HG02973 (cell line): ENCODE measurements around the gene HEG1.
A peak's percentile ranks its signal among the peaks of the same experiment; 100 is the strongest.

Experiments used
- ATAC-seq: cut with Tn5 transposase; IDR thresholded peaks from one replicate; pipeline ENCODE4 v1.9.1; 2021; ENCODE audit warnings: moderate library complexity; ENCODE audit not compliant: unreplicated experiment

HEG1 gene

DNA sequence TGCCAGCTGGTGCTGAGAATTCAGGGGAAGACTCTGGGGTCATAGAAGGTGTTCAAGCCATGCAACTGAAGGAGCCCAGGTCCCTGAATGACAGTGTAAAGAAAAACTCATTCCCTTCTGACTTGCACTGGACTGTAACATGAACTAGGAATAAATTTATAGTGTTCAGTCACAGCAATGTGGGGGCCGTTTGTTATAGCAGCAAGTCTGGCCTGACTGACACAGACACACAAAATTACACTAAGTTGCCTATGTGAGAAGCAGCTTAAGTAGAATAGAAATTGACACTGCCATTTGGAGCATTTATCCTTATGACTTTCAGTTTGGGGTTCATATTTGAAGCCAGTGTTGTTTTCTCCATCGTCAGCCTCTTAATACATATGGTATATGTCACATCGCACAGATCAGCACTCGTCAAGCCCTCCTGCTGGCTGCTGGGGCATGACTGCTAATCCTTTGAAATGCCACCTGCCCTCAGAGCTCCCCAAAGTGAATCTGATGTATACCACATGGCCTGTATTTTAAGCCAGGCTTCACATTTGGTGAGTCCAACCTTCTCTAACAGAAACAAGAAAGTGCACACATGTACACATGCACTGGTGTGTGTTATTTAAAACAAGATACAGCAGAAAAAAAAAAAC, 17.1 kb upstream of the HEG1 start:
- no peak for ATAC-seq

DNA sequence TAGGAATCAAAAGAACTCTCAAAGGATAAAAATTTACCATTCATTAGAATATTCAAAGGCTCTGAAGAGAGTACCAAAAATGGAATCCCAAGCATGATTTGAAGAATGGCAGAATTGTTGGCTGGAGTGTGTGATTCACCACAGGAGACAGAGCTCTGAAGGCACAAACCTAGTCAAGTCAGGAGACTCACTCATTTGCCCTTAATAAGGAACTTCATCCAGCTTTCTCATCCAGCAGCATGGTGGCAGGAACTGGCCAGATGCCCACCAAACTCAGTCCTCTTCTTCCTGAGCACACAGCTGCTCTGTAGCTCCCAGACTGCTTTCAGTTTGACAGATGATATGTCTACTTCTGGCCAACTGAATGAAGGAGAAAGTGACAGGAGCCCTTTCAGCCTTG, 16.5 kb upstream of the HEG1 start:
- no peak for ATAC-seq

DNA sequence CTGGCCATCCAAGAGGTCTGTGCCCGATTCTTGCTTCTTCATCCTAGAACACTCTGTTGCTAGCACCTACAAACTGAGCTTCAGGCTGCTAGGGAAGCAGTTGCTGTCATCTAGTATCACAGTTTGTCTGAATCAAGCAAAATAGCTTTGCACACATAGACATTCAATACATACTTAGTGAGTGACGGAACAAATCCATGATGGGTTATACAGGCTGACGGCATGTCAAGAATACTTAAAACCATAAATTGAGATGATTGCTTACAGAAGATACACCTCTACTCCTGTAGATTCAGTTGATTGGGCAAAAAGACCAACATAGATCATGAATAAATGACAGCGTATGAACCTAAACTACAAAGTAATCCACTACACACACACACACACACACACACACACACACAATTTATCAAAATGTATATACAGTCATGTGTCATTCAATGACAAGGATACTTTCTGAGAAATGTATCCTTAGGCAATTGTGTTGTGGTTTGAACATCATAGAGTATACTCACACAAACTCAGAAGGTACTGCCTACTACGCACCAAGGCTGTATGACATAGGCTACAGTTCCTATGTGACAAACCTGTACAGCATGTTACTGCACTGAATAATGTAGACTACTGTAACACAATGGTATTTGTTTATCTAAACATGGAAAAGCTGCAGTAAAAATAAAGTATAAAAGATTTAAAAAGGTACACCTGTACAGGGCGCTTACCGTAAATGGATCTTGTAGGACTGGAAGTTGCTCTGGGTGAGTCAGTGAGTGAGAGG, 14.4 kb upstream of the HEG1 start:
- no peak for ATAC-seq

DNA sequence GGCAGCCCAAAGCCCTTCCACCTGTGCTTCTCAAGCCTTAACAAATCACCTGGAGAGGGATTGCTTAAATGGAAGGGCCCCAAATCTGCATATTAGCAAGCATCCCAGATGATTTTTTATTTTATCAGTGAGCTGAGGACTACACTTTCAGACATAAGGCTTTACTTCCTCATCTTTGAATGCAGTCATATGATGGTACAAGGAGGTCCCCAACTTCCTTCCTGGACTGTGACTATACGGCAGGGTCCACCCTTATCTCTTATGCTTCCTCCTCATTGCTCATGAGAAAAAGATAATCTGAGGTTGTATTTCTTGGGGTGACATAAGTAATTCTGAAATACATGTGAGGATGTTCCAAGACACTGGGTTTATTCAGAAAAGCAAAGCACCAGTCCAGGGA, 13.7 kb upstream of the HEG1 start:
- ATAC-seq = no peak

DNA sequence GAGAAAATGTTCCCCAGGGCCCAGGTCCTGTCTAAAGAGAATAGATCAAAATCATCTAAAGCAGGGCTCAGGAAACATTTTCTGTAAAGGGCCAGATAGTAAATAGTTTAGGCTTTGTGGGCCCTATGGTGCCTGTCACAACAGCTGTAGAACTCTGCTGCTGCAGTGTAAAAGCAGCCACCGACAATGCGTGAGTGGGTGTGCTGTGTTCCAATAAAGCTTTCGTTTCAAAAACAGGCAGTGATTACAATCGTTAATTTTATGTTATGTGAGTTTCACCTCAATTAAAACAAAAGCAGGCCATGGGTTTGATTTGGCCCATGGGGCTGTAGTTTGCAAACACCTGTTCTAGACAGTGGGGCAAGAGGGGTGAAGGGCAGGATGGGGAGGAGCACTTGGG, 12.5 kb upstream of the HEG1 start:
- no peak for ATAC-seq

DNA sequence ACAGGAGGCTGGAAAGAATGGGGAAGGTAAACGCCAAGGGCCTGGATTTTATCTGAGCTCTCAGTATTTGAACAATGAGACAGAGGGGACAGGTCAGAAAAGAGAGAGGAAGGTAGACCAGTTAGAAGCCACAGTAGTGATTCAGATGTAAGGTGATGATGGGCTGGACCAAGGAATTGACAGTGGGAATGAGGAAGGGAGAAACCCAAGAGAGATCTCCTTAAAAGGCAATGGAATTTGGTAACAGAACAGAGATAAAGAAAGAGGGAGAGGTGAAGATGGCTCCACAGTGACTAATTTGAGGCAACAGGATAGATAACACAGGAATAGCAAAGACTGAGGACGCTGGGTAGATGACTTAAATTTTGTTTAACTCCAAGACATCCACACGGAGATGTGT, 11.4 kb upstream of the HEG1 start:
- ATAC-seq = no peak

DNA sequence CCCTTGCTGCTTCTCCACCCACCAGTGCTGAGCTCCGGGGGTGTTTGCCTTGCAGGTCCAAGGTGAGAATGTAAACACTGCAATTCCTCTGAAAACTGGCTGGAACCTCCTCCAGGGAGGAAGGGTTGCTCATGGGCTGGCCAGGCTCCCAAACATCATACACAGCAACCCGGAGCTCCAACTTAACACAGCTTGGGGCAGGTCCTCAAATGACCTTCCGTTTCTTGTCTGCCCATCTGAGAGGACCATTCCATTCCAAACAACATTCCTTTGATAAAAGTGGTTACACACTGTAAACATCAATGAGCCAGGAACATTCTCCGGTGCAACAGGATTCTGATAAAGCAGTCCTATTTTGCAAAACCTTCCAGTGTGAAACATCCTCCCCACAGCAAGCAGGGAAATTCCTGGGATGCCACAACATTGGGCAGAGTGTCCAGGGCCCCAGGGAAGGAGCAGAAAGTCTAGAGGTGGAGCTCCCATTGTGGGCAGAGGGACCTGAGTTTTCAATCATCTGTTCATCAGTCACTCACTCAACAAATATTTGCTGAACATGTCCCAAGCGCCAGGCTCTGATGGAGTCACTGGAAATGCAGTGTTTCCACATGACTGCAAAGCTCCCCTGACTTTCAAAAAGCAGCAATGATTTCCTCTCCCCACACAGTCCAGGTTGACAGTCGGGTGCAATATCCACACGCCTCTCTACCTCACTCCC, 7.3 kb upstream of the HEG1 start:
- no peak for ATAC-seq

DNA sequence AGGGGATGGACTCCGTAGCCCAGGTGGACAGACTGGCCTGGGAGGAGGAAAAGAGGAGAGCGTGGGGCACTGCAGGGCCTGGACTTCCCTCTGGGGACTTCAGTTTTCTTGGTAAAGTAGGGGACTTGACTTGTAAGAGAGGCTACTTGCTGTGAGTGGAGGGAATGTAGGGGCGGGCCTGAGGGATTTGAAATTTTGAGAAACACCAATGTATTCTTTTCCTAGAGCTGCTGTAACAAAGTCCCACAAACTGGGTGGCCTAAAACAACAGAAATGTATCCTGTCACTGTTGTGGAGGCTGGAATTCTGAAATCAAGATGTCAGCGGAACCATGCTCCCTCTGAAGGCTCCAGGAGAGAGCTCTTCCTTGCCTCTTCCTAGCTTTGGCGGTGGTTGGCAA, 5.8 kb upstream of the HEG1 start:
- ATAC-seq = no peak

DNA sequence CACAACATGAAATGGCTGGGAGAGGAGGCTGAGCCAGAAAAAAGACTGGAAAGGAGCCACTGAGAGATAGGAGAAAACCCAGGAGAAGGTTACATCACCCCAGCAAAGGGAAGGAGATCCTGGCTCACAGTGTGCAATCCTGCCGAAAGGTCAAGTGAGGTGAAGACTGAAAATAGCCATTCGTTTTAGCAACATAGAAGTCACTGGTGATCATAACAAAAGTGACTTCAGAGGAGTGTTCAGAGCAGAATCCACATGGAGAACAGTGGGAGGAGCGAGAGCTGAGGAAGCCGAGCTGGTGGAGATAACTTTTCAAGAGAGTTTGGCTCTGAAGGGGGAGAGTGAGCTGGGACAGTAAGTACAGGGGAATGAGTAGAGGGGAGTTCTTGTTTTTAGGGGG, 5.4 kb upstream of the HEG1 start:
- ATAC-seq = no peak

DNA sequence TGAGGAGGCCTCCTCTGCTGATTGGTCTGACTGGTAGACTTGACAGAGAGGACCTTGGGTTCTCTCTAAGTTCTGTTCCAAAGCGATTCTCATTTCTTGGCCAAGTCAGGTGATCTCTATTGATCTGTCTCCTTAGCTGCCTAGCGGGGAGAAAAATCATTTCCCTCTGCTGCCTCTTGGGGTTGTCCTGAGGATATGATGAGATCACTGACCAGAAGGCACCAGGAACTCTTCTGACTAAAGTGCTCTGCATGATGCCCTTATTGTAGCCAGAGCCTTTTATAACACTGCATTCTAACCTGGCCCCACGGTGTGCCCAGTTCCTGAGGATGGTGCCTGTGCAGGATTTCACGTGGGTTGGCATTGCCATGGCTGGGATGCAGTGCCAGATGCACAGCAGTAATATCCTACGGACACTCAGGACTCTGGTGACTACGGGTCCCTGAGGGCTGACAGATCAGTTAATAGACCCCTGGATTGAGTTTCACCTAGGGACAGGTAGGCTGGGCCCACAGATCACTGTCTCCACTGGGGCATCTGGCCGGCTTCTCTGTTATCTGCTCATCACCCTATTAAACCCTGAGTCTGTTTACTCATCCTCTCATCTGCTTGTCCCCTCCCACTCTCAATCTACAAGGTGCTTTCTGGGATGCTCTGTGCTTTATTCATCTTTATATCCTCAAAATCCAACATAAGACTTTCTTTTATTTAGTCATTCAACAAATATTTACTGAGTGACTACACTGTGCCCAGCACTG, 3.9 kb upstream of the HEG1 start:
- no peak for ATAC-seq

DNA sequence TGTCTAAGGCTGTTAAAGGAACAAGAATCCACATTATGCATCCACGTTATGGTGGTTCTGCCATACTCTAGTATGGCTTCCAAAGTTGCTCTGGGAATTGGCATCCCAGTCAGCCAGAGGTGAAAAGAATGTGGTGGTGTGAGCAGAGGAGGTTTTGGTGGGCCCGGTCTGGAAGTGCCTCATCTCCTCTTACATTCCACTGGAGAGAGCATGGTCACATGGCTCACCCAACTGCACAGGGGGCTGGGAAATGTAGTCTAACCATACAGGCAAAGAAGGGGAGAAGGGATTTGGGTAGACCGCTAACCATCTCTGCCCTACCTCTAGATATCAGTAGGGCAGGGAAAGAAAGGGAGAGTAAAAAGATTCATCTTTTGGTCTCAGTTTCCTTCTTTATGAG, 3.2 kb upstream of the HEG1 start:
- ATAC-seq = no peak

DNA sequence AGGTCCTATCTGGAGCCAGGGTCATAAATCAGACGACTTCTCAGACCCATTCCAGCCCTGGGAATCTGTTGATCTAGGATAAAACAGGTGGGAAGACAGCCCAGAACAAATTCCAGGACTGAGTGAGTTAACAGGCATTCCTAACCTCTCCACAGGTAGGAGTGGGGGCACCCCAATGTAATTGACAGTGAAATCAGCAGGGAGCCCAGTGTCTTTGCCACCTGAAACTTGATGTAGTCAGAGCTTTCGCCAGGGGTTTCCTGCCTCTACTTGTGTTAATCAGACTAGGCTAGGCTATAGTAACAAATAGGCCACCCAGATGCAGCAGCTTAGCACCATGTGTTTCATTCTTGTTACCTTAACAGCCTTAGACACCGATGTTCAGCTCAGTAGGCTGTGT, 2.7 kb upstream of the HEG1 start:
- ATAC-seq = no peak

DNA sequence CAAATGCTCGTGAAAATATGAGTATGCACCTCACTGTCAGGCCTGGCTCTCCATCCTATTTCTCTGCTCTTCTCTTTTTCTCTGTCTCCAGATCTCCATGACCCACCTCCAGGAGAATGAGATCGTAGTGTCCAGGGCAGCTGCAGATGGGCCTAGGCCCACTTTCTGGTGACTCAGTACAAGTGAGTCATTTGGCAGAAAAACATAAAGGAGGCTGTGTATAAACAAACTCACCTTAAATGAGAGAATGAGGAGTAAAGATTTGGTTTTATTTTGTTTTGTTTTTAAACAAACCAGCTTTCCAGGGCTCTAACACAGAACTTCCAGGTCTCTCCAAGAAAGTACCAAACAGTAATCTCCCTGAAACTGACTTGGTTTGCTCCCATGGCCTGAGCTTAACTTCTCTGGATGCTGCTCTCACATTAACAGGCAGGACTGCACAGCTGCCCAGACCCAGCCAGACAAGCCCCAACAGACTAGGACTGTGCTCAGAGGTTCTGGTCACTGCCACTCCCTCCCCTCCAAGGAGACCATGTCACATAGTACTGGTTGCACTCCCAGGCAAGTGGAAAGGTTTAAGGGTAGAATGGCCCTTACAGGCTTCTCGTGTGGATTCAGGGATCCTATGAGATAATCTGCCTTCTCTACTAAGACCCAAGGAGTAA, 1.5 kb upstream of the HEG1 start:
- no peak for ATAC-seq

DNA sequence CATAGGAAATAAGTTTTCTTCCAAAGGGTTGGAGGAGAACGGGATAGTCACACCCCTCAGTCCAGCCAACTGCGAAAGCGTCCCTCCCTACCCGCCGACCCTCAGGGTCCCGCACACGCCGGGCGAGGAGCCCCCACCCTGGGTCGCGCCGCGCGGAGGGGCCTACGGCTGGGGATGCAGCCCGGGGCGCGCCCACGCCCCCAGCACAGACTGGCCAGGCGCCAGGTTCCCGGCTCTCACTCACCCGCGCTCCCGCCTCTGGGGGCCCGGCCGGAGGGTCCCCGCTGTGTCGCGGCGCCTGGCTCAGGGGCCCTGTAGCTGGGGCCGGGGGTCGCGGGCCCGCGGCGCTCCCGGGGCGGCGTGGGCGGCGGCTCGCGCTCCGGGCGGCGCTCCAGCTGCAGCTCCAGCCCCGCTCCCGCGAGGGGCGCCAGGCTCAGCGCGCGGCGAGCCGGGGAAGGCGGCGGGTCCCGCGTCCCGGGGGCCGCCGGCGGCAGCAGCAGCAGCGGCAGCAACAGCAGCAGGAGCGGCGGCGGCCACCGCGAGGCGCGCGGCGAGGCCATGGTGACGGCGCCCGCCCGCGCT, 375 bp downstream of the HEG1 start:
- peak; percentile 21 for ATAC-seq

DNA sequence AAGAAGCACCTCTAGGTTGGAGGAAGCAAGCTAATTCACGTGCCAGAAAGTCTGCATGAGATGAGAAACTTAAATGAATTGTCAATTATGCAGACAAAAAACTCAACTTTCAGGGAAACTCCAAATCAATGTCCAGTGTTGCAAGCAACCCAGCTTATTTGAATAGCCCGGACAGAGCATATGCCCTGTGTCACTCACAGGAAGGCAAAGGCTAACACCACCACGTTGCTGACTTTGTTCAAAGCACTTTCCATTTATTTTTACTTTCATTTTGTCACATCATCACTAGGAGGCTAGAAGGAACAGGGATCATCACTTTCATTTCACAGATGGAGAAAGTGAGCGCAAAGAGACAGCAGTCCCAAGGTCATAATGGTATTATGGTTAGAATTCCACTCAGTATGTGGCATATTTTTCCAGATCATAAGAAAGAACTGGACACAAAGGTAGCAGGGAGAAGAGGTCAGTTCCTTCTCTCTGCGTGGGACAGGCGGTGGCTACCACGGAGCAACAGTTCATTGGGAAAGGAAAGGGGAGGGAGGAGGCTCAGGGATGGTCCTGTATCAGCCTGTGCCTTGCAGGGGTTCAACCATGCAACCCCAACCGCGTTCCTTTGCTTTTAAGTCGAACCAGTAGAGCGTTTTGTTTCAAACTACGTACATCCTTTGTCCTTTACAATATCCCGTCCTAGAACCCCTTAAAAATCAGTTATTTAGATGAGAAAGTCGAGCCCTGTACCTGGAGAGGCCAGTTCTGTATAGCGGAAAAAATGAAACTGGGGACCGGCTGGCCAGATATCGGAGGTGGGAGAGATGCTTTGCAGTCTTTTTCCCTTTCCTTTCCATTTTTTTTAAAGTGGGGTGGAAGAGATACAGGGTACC, 1.1 kb downstream of the HEG1 start:
- ATAC-seq = peak; percentile 24

DNA sequence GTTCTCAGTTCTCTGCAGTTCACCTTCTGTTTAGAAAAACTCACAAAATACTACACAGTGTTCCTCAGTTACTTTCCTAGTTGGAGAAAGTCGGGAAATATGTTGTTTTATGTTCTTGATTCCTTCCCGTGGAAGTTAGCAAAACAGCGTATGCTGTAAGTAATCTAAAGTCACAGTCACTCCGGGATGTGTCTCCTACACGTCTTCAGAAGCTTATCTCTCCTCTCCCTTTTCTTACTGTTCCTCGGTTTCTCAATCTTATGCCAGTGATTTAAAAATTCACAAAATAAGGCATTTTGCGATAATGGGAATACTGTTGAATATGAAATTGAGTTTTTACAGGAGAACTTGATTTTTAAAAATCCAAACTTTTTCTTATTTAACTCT, 1.7 kb downstream of the HEG1 start:
- no peak for ATAC-seq

DNA sequence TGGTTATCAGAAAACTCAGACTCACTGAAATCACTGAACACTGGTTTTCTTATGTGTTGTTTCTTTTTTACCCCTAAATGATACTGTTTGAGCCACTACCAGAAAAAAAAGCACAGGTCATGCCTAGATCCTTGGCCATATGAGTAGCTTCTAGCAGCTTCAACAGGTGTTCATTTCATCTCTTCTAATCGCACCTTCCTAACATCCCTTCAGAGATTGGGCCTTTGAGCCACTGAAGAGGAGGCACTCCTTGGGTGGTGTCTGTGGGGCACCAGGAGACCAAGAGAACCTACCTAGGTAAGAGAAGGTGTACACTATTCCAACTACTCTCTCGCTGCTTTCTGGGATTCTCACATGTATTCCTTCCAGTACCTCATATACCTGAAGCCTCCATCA, 2.5 kb downstream of the HEG1 start:
- no peak for ATAC-seq

DNA sequence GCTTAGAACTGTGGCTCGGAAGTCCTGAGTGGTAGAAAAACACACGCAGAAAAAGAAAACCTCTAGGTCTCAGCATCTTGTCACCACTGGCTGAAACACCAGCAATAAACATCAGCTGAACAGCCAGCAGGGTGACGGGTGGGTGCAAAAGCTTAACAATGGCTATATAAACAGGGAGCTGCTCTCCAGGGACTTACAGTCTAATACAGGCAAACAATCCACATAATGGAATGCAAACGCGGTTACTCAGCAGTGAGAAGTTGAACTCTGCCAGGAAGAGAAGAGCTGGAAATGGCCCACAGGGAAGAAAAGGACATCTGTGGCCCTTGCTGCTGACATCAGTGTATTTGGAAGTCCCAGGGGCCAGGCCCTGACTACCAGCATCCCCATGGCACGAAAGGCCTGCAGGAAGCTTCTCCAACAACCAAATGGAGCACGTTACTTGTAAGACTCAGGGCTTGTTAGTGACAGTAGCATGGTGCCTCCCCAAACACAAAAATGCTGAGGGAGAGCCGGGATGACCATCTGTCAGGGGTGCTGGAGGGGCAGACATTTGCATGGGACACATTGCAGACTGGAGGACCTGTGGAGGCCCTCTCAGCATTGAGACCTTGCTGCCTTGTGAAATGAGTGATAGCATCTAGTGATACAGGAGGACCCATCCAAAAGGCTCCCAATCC, 3.0 kb downstream of the HEG1 start:
- ATAC-seq = no peak
